IPS-NIHi11 (cell line): ENCODE measurements around the gene SREBF1.
A peak's percentile ranks its signal among the peaks of the same experiment; 100 is the strongest.

Experiments used
- DNase-seq: peaks from one replicate; pipeline ENCODE4 v3.0.0; 2012; ENCODE audit warnings: mixed read lengths, low spot score

SREBF1 gene

GRCh38 chr17:17824119-17824782 is 12.5 kb downstream of the SREBF1 start:
- no peak for DNase-seq

- DNase-seq = peak; percentile 100
These were observed 13.2 kb downstream of the SREBF1 start for GRCh38 chr17:17823433-17824118.

GRCh38 chr17:17822616-17823015 is 14.2 kb downstream of the SREBF1 start:
- DNase-seq = no peak

DNA sequence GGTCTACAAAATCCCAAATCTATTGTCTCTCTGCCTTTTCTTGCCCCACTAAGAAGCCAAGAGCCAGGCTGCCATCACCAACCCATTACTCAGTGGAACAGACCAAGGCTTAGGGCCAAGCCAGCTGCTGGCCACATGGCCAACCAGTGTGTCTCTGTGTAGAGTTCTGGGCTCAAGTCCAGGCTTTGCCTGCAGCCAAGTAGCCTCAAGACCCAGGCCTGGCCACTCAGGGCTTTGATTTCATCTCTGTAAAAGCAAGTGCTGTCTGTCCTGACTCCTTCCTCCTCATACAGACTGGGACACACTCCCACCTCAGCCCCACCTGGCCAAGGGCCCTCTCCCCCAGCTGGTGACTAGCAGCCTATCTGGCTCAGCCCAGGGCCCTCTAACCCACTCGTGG is 14.6 kb downstream of the SREBF1 start:
- DNase-seq = no peak

DNA sequence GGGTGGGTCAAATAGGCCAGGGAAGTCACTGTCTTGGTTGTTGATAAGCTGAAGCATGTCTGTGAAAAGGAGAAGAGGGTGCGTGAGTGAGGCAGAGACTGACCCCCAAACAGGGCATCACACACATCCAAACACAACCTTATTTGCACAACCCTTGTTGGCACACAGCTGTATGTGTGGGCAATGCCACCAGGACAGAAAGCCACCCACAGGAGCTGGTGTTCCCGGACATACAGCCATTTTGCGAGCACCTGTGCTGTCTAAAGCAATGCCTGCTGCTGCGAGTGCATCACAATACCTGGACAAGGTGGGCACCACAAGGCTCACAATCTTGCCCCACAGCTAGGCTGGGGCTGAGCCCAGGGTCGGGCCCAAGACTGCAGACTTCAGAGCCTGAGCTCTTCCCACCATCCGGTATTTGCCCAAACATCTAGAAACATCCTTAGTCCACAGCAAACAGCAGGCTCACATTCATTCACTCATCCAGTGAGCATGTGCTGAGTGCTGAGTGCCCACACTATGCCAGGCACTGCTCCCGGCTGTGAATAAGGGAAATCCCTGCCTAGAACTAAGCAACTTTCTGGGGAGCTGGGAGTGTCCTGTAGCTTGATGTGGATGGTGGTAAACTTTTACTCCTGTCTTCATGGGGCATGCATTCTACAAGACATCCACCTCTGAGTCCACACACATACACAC is 16.2 kb downstream of the SREBF1 start:
- no peak for DNase-seq

DNA sequence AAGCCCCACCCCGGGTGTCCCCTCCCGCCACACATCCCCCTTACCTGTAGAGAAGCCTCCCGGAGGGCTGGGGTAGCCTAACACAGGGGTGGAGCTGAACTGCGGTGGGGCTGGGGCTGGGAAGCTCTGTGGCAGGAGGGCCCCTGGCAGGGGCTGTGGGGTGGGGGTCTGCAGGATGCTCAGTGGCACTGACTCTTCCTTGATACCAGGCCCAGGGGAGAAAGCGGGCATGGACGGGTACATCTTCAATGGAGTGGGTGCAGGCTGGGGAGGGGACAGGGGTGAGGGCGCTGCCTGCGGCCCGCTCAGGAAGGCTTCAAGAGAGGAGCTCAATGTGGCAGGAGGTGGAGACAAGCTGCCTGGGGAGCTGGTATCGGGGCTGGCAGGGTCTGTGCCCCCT is 16.7 kb downstream of the SREBF1 start:
- no peak for DNase-seq

GRCh38 chr17:17819561-17819995 is 17.2 kb downstream of the SREBF1 start:
- no peak for DNase-seq

DNA sequence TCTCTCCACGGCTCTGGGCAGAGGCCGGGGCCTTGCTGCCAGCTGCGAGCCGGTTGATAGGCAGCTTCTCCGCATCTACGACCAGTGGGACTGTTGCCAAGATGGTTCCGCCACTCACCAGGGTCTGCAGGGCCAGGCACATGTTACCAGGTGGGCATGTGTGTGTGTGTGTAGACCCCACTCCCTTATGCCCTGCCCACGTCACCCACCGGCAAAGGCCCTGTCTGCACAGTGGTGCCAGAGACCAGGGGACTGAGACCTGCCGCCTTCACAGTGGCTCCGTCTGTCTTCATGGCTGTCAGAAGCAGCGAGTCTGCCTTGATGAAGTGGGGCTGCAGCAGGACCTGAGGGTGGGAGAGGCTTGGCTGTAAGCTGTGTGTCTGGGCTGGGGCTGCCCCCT is 17.7 kb downstream of the SREBF1 start:
- no peak for DNase-seq

DNA sequence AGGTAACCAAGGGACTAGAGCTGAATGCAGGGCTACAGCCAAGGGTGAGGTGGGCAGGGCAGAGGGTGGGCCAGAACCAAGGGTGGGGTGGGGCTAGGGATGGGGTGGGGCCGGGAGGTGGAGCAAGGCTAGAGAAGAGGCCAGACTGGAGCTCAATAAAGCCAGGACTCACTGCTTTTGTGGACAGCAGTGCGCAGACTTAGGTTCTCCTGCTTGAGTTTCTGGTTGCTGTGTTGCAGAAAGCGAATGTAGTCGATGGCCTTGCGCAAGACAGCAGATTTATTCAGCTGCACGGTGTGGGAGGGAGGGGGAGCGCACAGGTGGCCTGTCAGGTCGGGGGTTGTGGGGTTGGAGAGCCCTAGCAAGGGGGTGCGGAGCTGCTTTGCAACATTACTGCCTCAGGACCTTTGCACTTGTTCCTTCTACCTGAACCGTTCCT is 18.7 kb downstream of the SREBF1 start:
- DNase-seq = peak; percentile 79

DNA sequence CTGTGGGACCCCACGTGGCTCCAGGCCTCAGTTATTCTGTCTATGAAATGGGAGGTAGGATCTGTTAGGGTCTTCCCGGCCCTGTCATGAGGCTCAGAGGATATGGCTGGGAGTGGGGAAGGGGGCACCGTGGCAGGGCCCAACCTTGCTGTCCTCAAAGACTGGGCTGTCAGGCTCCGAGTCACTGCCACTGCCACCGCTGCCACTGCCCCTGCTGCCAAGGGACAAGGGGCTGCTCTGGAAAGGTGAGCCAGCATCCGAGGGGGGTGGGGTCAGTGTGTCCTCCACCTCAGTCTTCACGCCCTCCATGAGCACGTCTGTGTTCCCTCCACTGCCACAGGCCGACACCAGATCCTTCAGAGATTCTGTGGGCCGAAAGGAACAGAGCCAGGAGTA is 19.2 kb downstream of the SREBF1 start:
- DNase-seq = no peak

DNA sequence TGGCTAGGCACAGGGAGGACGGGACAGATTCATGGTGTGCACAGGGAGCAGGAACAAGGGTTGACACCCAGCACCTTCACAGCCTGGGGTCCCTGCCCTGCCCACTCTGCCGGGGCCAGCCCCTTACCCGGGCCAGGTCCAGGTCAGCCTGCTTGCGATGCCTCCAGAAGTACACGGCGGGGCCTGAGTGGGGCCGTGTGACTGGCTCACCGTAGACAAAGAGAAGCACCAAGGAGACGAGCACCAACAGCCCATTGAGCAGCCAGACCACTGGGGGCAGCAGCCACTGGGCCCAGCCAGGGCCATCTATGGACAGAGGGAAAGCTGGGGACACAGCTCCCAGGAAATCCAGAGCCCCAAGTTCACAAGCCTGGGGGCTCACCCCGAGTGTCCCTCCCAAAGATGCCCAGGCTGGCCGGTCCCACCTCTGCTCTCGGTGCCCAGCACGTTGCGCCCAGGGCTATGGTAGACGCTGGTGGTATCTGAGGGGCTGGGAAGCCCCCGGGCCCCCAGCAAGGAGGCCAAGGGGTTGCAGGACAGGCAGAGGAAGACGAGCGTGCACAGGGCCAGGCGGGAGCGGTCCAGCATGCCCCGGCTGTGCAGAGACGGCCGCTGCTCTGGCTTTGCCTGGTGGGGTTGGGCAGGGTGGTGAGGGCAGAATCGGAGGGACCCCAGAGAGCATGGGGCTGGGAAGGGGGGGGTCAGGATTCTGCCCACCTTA is 19.8 kb downstream of the SREBF1 start:
- DNase-seq = no peak

DNA sequence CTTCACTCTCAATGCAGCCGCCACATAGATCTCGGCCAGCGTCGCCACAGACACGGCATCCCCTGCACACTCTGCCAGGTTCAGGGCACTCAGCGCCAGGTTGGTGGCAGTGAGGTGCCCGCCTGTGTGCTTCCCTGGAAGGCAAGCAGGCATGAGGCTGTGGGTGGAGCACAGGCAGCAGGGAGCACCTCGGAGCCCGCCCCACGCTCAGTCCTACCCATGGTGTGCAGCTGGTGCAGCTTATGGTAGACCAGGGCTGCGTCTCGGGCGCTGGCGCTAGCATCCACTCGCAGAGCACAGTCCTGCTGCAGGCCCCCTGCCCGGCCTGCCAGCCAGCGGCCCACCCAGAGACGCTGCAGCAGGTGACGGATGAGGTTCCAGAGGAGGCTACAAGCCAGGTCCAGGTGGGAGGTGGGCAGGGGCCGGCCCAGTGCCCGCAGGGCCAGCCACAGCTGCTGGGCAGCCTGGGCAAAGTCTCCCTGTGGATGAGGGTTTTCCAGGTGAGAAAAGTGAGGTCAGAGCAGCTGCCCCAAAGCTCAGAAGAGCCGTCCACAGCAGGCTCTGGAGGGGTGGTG is 20.5 kb downstream of the SREBF1 start:
- no peak for DNase-seq

DNA sequence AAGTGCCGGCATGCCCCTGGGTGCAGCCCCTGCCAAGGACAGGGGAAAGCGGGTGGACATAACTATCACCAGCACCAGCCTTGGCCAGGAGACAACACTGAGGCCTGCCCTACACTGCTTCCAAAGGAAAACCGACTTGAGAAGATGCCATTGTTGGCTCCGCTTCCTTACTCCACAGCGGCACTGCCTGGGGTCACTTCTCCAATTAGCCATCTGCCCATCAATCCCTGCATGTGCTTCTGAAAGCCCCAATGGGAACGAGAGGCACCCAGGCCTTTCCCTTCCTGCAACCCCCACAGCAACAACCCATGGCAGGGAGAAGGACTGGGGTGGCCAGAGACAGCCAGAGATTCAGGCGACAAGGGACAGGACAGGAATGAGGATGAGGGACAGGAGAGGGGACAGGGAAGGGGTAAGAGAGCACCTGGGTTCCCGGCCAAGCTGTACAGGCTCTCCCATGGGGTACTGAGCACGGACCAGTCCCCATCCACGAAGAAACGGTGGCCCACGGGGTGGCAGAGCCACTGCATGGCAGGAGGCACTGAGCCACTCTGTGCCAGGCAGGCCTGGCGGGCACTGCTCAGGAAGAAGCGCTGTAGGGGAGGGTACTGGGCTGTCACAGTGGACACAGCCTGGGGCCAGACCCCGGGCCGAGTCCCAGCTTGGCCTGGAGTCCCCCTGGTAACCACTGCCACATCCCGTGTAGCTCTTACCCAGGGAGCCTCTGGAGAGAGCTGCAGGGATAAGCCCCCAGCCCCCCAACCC is 21.2 kb downstream of the SREBF1 start:
- no peak for DNase-seq

GRCh38 chr17:17815062-17815406 is 21.8 kb downstream of the SREBF1 start:
- no peak for DNase-seq

DNA sequence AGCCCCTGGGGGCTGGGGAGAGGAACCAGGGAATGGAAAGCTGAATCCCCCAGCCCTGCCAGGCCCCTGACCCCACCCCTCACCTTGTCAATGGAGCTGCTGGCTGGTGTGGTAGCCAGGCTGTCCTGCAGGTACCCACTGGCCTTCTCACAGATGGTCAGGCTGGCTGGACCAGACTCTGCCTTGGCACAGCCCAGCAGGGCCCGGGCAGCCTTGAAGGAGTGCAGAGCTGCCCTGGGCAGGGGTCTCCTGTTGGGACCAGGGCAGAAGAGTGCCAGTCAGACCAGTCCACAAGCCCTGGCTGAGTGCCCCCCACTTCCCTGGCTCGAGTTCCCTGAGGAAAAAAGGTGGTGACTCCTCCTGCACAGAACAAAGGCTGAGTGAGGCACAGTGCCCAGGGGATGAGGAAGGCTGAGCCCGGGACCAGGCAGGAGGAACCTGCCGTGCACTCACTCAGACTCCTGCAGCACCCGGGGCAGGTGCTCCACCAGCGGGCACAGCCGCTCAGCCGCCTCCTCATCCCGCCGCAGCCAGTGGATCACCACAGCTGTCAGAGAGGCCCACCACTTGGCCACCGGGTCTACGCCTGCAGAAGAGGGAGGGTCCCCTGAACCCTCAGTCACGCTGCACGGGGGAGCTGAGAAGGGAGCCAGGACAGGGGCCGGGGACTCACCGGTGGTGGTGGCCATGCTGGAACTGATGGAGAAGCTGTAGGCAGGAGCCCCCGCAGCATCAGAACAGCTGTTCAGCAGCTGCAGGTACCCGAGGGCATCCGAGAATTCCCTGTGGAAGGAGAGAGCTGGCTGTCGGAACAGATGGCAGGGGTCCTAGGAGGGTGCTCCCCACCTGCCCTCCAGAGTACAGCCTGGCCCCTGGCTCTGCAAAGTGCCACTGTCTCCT is 22.4 kb downstream of the SREBF1 start:
- no peak for DNase-seq

DNA sequence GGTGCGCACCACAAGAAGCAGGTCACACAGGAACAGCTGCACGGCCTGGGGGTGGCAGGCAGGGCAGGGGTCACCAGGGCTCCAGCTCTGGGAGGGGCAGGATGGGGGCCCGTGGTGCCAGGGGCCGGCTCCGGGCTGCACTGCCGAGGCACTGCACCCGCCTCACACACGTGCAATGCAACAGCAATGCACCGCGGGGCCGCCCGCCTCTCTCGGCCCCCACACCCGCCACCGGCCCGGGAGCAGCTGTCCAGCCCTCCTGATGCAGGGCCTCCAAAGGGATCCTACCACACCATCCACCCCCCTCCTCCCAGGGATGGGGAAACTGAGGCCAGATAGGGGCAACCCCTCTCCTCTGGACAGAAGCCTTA is 23.1 kb downstream of the SREBF1 start:
- DNase-seq = no peak

- DNase-seq = no peak
These were observed 23.6 kb downstream of the SREBF1 start for GRCh38 chr17:17813055-17813724.

- peak; percentile 90 for DNase-seq
These were observed 24.4 kb downstream of the SREBF1 start for GRCh38 chr17:17812211-17813054.
